Upper lobe of left lung (tissue), 6 donors: Measurements from ENCODE around the gene MBL2. TPM values are rescaled to one million over a fixed set of nuclear protein-coding genes. Genes with fewer than 3 reads are reported as not detected.

Experiments used
- ATAC-seq, 2 donors: fragments of 200-7000 bp; cut with Tn5 transposase; one replicate each; pipeline ENCODE4 v1.9.1; 2022; ENCODE audit warnings: mild to moderate bottlenecking in 2 of 2, moderate library complexity in 2 of 2; ENCODE audit not compliant: low FRiP score in 2 of 2
- DNase-seq, 2 donors: peaks; one replicate each; pipeline ENCODE4 v3.0.0-alpha.2; 2019 to 2020
- H3K27ac ChIP-seq, 4 donors: fragments of 200-600 bp; sonication (generic); one replicate each; pipeline ENCODE4 v1.5.1; 2016 to 2019
- H3K27me3 ChIP-seq, 4 donors: fragments of 200-600 bp; sonication (generic); one replicate each; pipeline ENCODE4 v1.5.1; 2017 to 2019
- H3K36me3 ChIP-seq, 4 donors: fragments of 200-600 bp; sonication (generic); one replicate each; pipeline ENCODE4 v1.5.1; 2016 to 2019
- H3K4me1 ChIP-seq, 4 donors: fragments of 200-600 bp; sonication (generic); one replicate each; pipeline ENCODE4 v1.5.1; 2018 to 2019
- H3K4me3 ChIP-seq, 4 donors: fragments of 200-600 bp; sonication (generic); one replicate each; pipeline ENCODE4 v1.5.1; 2017 to 2019; ENCODE audit warnings: mild to moderate bottlenecking in 2 of 4, moderate library complexity in 1 of 4
- H3K9me3 ChIP-seq, 4 donors: fragments of 200-600 bp; sonication (generic); one replicate each; pipeline ENCODE4 v1.5.1; 2018 to 2019
- EP300 ChIP-seq, 4 donors: sonication (generic); formaldehyde crosslinking; IDR thresholded peaks; one replicate each; pipeline ENCODE4 v1.5.1; 2017; ENCODE audit warnings: antibody characterized with exemption in 4 of 4, control low read depth in 2 of 4
- POLR2A ChIP-seq, 4 donors: fragments of 450-650 bp; IDR thresholded peaks; one replicate each; pipeline ENCODE4 v1.5.1; 2016 to 2017; ENCODE audit warnings: antibody characterized with exemption in 4 of 4, mild to moderate bottlenecking in 2 of 4
- POLR2AphosphoS5 ChIP-seq, 2 donors: sonication (generic); formaldehyde crosslinking; IDR thresholded peaks; one replicate each; pipeline ENCODE4 v1.5.1; 2017; ENCODE audit warnings: antibody characterized with exemption in 2 of 2
- WGBS, 2 donors: methylation state at CpG; one replicate each; pipeline ENCODE4 v1.1.5; 2017 to 2018; 5-methylcytosine and 5-hydroxymethylcytosine counted together
- total RNA-seq, 6 donors: library from RNA; depleted of rRNA in 4 of 6; stranded (reverse); fragments of >200 nt in 4 of 6; gene quantifications; one replicate each; pipeline versions ENCODE4 v1.1.0 to v1.2.1, GENCODE V29; 2016 to 2021
- TF ChIP-seq, protein P1 (sequence below), 6 experiments: fragments of 450-650 bp in 4 of 6; fragments of 200-600 bp in 2 of 6; sonication (generic) in 2 of 6; IDR thresholded peaks; one replicate each; pipeline ENCODE4 v1.5.1; 2016 to 2019; ENCODE audit warnings: antibody characterized with exemption in 6 of 6
- donor health status: DM: no; HTN: no; CAD: no; lungs with moderate emphysema.
- donor health status: DM: no; HTN: yes; CAD: no; lungs with severe emphysema.

Gene MBL2
- total RNA-seq, 6 donors from 2014 or later, result 0.10 TPM; not detected in 5

DNA sequence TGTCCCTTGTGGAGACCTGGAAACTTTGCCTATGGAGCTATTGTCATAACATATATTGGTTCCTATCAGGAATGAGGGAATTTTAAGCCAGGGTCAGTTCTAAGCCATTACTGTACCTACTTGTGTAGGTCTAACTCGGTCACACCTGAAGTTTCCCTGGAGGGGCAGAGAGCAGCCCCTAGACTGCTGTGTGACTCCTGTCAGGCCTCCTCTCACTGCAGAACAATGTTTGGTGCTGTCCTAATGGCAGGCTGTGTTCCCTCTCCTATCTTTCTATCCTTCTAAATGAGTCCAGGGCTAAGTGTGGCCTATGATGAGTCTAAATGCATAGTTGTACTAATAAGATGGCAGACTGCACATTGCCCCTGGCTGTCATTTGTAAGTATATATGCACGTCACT lies 14.2 kb downstream of the MBL2 start:
- Histone ChIP-seq H3K4me1 (peaks cover 0 to 8% (median 6%) of the 10 kb centered on the region in 4 donors), H3K27me3 (no peaks in the 10 kb centered on the region), H3K27ac (no peak overlapping the region), H3K4me3 (no peak overlapping the region), H3K9me3 (no peaks in the 10 kb centered on the region), H3K36me3 (no peaks in the 10 kb centered on the region)
- DNase-seq (no peak), ATAC-seq (peak in 1 of 2 donors; percentile 34)
- TF ChIP-seq EP300 (IDR thresholded peaks at IDR 0.05) (no peak), POLR2AphosphoS5 (IDR thresholded peaks at IDR 0.05) (no peak), POLR2A (IDR thresholded peaks at IDR 0.05) (no peak)
- TF ChIP-seq, protein P1, sequence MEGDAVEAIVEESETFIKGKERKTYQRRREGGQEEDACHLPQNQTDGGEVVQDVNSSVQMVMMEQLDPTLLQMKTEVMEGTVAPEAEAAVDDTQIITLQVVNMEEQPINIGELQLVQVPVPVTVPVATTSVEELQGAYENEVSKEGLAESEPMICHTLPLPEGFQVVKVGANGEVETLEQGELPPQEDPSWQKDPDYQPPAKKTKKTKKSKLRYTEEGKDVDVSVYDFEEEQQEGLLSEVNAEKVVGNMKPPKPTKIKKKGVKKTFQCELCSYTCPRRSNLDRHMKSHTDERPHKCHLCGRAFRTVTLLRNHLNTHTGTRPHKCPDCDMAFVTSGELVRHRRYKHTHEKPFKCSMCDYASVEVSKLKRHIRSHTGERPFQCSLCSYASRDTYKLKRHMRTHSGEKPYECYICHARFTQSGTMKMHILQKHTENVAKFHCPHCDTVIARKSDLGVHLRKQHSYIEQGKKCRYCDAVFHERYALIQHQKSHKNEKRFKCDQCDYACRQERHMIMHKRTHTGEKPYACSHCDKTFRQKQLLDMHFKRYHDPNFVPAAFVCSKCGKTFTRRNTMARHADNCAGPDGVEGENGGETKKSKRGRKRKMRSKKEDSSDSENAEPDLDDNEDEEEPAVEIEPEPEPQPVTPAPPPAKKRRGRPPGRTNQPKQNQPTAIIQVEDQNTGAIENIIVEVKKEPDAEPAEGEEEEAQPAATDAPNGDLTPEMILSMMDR (IDR thresholded peaks at IDR 0.05), result no peak
- WGBS, 2 donors, result 87 to 100% methylated on average over 2 of the region's 2 CpGs

DNA sequence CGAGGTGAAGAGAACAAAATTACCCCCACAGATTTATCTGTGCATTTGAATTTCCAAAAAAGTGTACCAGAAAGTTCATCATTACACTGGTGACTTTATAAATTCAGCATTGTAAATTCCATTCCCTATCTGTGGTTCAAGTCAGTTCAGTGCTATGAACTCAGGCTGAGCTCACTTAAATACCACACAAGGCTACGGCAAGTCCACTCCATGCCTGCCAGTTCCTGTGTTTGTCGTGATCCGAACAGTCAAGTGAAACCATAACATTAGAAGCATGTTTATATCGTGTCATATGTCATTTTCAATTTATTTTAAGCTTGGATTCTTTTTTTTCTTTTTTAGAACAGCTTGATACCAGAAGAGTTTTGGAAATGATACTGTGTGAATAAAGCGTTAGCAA lies 14.8 kb downstream of the MBL2 start:
- Histone ChIP-seq H3K4me3 (no peak overlapping the region), H3K27ac (no peak overlapping the region), H3K4me1 (peaks cover 0 to 8% (median 6%) of the 10 kb centered on the region in 4 donors), H3K36me3 (no peaks in the 10 kb centered on the region), H3K27me3 (no peaks in the 10 kb centered on the region), H3K9me3 (no peaks in the 10 kb centered on the region)
- DNase-seq, result no peak
- 58 to 65% methylated on average over 6 of the region's 6 CpGs for WGBS, 2 donors
- ATAC-seq, result no peak
- no peak for TF ChIP-seq POLR2A (IDR thresholded peaks at IDR 0.05)
- TF ChIP-seq POLR2AphosphoS5 (IDR thresholded peaks at IDR 0.05), result no peak

DNA sequence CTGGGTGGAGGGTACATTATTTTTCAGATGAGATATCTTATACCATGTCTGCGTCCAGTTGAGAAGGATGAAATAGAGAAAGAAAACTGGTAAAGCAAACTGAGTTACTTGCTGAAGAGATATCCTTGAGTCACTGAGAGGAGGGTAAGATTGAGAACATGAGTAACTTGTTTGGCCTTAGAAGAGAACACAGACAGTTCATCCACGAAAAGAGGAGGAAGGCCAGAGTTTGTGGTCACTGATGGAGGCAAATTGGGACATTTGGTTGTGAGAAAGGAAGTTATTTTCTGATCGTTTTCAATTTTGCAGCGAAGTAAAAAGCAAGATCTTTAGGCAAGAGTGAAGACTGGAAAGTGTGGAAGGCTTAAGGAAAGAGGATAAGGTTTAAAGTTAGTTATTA lies 15.6 kb downstream of the MBL2 start:
- whole genome bisulfite sequencing, 2 donors, result 62 to 64% methylated on average over 4 of the region's 4 CpGs
- H3K9me3 ChIP-seq, result no peaks in the 10 kb centered on the region
- no peaks in the 10 kb centered on the region for H3K27me3 ChIP-seq
- ATAC-seq (no peak), DNase-seq (no peak)
- H3K27ac ChIP-seq, result no peak overlapping the region
- H3K4me1 ChIP-seq, result peaks cover 0 to 8% (median 6%) of the 10 kb centered on the region in 4 donors
- H3K4me3 ChIP-seq, result no peak overlapping the region
- TF ChIP-seq POLR2AphosphoS5 (IDR thresholded peaks at IDR 0.05) (no peak), POLR2A (IDR thresholded peaks at IDR 0.05) (no peak), EP300 (IDR thresholded peaks at IDR 0.05) (no peak)
- TF ChIP-seq, protein P1 (IDR thresholded peaks at IDR 0.05), result no peak
- no peaks in the 10 kb centered on the region for H3K36me3 ChIP-seq

DNA sequence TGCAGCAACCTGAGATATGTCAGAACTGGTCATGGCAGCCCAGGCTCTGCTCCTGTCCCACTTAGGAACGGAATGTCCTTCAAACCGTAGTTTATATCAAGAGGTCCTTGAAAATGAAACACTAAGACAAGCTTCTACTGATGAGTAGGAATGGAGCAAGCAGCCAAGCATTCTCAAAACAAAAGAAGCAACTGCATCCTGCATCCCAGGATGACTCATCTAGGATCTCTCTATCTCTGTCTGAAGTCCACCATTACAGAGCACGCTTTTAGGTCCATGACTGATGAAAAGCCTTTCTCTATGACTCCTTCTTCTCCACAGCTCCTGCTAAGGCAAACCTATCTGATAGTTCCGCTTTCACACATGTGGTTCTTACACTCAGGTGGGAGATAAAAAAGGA lies 16.3 kb downstream of the MBL2 start:
- Histone ChIP-seq H3K36me3 (no peaks in the 10 kb centered on the region), H3K4me3 (no peak overlapping the region), H3K4me1 (peaks cover 0 to 8% (median 6%) of the 10 kb centered on the region in 4 donors), H3K27ac (no peak overlapping the region), H3K9me3 (no peaks in the 10 kb centered on the region), H3K27me3 (no peaks in the 10 kb centered on the region)
- ATAC-seq (no peak), DNase-seq (no peak)
- WGBS, 2 donors, result 78 to 85% methylated on average over 4 of the region's 4 CpGs
- TF ChIP-seq POLR2AphosphoS5 (IDR thresholded peaks at IDR 0.05) (no peak), EP300 (IDR thresholded peaks at IDR 0.05) (no peak), POLR2A (IDR thresholded peaks at IDR 0.05) (no peak)
- TF ChIP-seq, protein P1 (IDR thresholded peaks at IDR 0.05), result no peak

GRCh38 chr10:52755297-52756062 lies 17.1 kb downstream of the MBL2 start:
- peak in 1 of 2 donors; percentile 59 for ATAC-seq
- Histone ChIP-seq H3K27ac (peak overlapping the region in 1 of 4 donors; percentile 47), H3K4me3 (no peak overlapping the region), H3K4me1 (peaks cover 0 to 8% (median 6%) of the 10 kb centered on the region in 4 donors), H3K9me3 (no peaks in the 10 kb centered on the region), H3K36me3 (no peaks in the 10 kb centered on the region), H3K27me3 (no peaks in the 10 kb centered on the region)
- DNase-seq, result peak in 1 of 2 donors; percentile 44
- WGBS, 2 donors, result 74 to 75% methylated on average over 5 of the region's 5 CpGs
- peak in 1 of 4 donors; percentile 53 for TF ChIP-seq POLR2A (IDR thresholded peaks at IDR 0.05)
- TF ChIP-seq, protein P1 (IDR thresholded peaks at IDR 0.05), result no peak
- TF ChIP-seq POLR2AphosphoS5 (IDR thresholded peaks at IDR 0.05), result peak; percentile 43 to 59
- peak in 1 of 4 donors; percentile 91 for TF ChIP-seq EP300 (IDR thresholded peaks at IDR 0.05)
